ENCODE results near the gene INO80C. TPM values are rescaled to one million over a fixed set of nuclear protein-coding genes. Genes with fewer than 3 reads are reported as not detected.
"Not testable (repeated sequence)": the region's sequence is repeated elsewhere in the genome, so short reads cannot be mapped to it uniquely, and the experiment has no call there.

INO80C gene
- total RNA-seq, 1 donor from 2014 or later = 30.0 TPM

- Mint-ChIP-seq H3K36me3 (no peaks in the 10 kb centered on the region), H3K27ac (peak overlapping the region; percentile 36), H3K4me3 (no peak overlapping the region), H3K27me3 (ENCODE audit: low read depth) (no peaks in the 10 kb centered on the region), H3K9me3 (no peaks in the 10 kb centered on the region), H3K4me1 (peaks cover 12% of the 10 kb centered on the region)
- DNase-seq (ENCODE audit: low spot score in 2 of 2, unreplicated experiment in 2 of 2) = no peak
- TF ChIP-seq, protein P1, sequence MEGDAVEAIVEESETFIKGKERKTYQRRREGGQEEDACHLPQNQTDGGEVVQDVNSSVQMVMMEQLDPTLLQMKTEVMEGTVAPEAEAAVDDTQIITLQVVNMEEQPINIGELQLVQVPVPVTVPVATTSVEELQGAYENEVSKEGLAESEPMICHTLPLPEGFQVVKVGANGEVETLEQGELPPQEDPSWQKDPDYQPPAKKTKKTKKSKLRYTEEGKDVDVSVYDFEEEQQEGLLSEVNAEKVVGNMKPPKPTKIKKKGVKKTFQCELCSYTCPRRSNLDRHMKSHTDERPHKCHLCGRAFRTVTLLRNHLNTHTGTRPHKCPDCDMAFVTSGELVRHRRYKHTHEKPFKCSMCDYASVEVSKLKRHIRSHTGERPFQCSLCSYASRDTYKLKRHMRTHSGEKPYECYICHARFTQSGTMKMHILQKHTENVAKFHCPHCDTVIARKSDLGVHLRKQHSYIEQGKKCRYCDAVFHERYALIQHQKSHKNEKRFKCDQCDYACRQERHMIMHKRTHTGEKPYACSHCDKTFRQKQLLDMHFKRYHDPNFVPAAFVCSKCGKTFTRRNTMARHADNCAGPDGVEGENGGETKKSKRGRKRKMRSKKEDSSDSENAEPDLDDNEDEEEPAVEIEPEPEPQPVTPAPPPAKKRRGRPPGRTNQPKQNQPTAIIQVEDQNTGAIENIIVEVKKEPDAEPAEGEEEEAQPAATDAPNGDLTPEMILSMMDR (IDR thresholded peaks at IDR 0.05; ENCODE audit: unreplicated experiment) = no peak
These were observed 39.5 kb downstream of the INO80C start for GRCh38 chr18:35458271-35458670.

DNA sequence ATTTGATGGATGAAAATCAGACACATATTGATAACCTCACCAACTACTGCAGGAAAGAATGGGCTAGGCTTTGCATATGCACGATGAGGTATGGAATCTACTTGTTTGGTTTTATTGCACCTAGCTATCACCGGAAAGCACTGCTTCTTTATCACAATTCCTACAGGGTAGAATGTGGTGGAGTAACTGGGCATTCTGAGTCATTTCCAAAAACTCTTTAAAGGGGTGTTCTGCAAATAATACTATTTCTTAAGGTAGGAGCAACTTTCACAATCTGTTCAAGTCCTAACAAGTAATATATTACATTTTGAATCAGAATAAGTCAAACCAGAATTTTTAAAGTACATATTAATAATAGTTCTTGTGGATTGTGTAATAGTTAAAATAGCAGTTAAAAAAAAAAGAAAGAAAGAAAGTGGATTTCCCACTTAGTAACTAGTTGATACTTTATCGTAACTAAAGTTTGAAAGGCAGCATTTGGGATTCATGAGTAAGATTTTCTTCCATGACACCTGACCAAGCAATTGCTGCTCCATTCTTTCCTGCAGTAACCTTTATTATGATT is 40.5 kb downstream of the INO80C start:
- H3K27me3 Mint-ChIP-seq (ENCODE audit: low read depth) = no peaks in the 10 kb centered on the region

DNA sequence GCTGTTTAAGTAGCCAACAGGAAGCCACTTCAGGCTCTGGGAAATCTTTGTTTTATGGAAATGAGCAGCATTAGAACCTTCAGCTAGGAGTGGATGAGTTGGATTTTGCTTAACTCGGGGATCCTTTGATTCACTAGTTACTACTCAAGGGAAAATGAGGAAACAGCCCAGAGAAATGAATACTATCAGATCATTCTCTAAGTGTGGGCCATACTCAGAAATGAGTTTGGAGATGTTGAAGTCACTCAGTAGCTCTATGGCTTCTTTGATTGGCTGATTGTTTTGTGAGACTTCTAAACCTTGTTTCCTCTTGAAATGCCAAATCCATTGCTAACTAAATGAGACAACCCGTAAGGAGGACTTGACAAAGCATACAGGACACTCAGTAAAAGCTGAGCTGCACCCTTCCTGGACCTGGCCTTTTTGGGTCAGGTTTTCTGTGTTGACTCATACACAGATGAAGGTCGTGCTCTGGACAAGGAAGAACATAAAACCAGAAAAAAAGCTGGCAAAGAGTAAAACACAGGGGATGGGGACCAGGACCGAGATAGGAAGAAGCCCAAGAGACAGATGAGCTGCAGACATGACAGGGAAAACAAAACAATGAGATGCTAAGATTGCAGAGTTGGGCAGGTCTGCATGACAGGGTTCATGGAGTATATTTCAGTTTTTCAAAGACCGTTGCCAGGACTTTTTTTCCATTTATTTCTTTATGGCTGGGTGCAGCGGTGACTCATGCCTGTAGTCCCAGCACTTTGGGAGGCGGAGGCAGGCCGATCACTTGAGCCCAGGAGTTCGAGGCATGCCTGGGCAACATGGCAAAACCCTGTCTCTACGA is 41.6 kb downstream of the INO80C start:
- H3K4me3 Mint-ChIP-seq = no peak overlapping the region
- H3K27me3 Mint-ChIP-seq (ENCODE audit: low read depth) = no peaks in the 10 kb centered on the region
- no peak overlapping the region for H3K27ac Mint-ChIP-seq
- TF ChIP-seq, protein P1 (IDR thresholded peaks at IDR 0.05; ENCODE audit: unreplicated experiment) = no peak
- H3K4me1 Mint-ChIP-seq = peaks cover 12% of the 10 kb centered on the region
- DNase-seq (ENCODE audit: low spot score in 2 of 2, unreplicated experiment in 2 of 2) = no peak
- H3K36me3 Mint-ChIP-seq = no peaks in the 10 kb centered on the region
- H3K9me3 Mint-ChIP-seq = peaks cover 8% of the 10 kb centered on the region

More for the DNA sequence above, 40.5 kb downstream of the INO80C start:
- Mint-ChIP-seq H3K36me3 (no peaks in the 10 kb centered on the region), H3K4me1 (peaks cover 12% of the 10 kb centered on the region), H3K27ac (no peak overlapping the region), H3K9me3 (no peaks in the 10 kb centered on the region), H3K4me3 (no peak overlapping the region)
- no peak for DNase-seq (ENCODE audit: low spot score in 2 of 2, unreplicated experiment in 2 of 2)
- TF ChIP-seq, protein P1 (IDR thresholded peaks at IDR 0.05; ENCODE audit: unreplicated experiment) = no peak

GRCh38 chr18:35454803-35455202 is 43.0 kb downstream of the INO80C start:
- no peaks in the 10 kb centered on the region for H3K27me3 Mint-ChIP-seq (ENCODE audit: low read depth)
- no peaks in the 10 kb centered on the region for H3K36me3 Mint-ChIP-seq
- H3K4me1 Mint-ChIP-seq = peaks cover 12% of the 10 kb centered on the region
- no peak overlapping the region for H3K27ac Mint-ChIP-seq
- no peak for DNase-seq (ENCODE audit: low spot score in 2 of 2, unreplicated experiment in 2 of 2)
- TF ChIP-seq, protein P1 (IDR thresholded peaks at IDR 0.05; ENCODE audit: unreplicated experiment) = no peak
- no peak overlapping the region for H3K4me3 Mint-ChIP-seq
- peaks cover 11% of the 10 kb centered on the region for H3K9me3 Mint-ChIP-seq

DNA sequence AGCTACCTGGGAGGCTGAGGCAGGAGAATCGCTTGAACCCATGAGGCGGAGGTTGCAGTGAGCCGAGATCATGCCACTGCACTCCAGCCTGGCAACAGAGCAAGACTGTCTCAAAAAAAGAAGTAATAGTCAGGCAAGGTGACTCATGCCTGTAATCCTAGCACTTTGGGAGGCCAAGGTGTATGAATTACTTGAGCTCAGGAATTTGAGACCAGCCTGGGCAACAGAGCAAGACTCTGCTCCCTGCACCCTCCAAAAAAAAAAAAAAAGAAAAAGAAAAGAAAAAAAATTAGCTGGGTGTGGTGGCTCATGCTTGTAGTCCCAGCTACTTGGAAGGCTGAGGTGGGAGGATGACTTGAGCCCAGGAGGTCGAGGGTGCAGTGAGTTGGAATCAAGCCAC is 44.7 kb downstream of the INO80C start:
- DNase-seq (ENCODE audit: low spot score in 2 of 2, unreplicated experiment in 2 of 2); H3K36me3 Mint-ChIP-seq; H3K4me3 Mint-ChIP-seq; H3K4me1 Mint-ChIP-seq; H3K27me3 Mint-ChIP-seq (ENCODE audit: low read depth); H3K27ac Mint-ChIP-seq: not testable (repeated sequence)
- H3K9me3 Mint-ChIP-seq = peaks cover 11% of the 10 kb centered on the region

DNA sequence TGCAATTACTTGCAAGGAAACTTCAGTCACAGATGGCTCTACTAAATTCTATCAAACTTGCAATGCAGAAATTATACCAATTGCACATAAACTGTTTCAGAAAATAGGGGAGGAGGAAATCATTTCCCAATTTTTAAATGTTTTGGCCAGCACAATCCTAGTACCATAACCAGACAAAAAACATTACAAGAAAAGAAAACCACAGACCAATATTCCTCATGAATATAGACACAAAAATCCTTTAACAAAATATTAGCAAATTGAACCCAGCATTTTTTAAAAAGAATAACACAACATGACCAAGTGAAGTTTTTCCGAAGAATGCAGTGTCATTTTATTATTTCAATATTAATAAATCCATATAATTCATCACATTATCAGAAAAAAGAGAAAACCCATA is 45.8 kb downstream of the INO80C start:
- DNase-seq (ENCODE audit: low spot score in 2 of 2, unreplicated experiment in 2 of 2) = no peak
- H3K27me3 Mint-ChIP-seq (ENCODE audit: low read depth) = no peaks in the 10 kb centered on the region
- no peaks in the 10 kb centered on the region for H3K36me3 Mint-ChIP-seq
- TF ChIP-seq, protein P1 (IDR thresholded peaks at IDR 0.05; ENCODE audit: unreplicated experiment) = no peak
- no peak overlapping the region for H3K4me3 Mint-ChIP-seq
- H3K27ac Mint-ChIP-seq = no peak overlapping the region
- peaks cover 11% of the 10 kb centered on the region for H3K9me3 Mint-ChIP-seq
- no peaks in the 10 kb centered on the region for H3K4me1 Mint-ChIP-seq

All from mesothelial cell of epicardium (in vitro differentiated cells).